HUDEP-2 (cell line): Measurements from ENCODE around the gene SLFN11.
"Not testable (repeated sequence)": the region's sequence is repeated elsewhere in the genome, so short reads cannot be mapped to it uniquely, and the experiment has no call there.

ENCODE experiments used
- DNase-seq, 76 experiments: peaks; one replicate each; lab custom pipeline; 2025; ENCODE audit not compliant: unreplicated experiment in 76 of 76; lab: John Stamatoyannopoulos, UW

SLFN11 gene

DNA sequence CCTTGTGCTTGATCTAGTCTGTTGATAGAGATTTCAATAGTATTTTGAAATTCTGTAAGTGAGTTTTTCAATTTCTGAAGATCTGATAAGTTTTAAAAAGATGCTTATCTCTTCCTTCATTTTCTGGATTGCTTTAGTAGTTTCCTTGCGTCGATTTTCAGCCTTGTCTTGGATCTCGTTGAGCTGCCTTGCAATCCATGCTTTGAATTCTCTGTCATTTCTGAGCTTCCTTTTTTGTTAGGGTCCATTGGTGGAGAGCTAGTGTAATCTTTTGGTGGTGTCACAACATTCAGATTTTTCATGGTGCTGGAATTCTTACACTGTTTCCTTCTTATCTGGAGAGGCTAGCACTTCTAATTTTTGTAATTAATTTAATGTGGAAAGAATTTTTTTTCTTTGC is 61.1 kb downstream of the SLFN11 start:
- DNase-seq, result no peak

DNA sequence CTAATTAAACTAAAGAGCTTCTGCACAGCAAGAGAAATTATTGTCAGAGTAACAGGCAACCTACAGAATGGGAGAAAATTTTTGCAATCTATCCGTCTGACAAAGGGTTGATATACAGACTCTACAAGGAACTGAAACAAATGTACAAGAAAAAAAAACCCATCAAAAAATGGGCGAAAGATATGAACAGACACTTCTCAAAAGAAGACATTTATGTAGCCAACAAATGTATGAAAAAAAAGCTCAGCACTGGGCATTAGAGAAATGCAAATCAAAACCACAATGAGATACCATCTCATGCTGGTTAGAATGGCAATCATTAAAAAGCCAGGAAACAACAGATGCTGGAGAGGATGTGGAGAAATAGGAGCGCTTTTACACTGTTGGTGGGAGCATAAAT is 64.1 kb downstream of the SLFN11 start:
- DNase-seq, result not testable (repeated sequence)
